ENCODE measurements around the gene MOB3C. TPM values are rescaled to one million over a fixed set of nuclear protein-coding genes. Genes with fewer than 3 reads are reported as not detected.

The MOB3C gene
- total RNA-seq, 2 donors from 2014 or later, result 1.7 to 2.3 TPM

- TF ChIP-seq, protein P1, sequence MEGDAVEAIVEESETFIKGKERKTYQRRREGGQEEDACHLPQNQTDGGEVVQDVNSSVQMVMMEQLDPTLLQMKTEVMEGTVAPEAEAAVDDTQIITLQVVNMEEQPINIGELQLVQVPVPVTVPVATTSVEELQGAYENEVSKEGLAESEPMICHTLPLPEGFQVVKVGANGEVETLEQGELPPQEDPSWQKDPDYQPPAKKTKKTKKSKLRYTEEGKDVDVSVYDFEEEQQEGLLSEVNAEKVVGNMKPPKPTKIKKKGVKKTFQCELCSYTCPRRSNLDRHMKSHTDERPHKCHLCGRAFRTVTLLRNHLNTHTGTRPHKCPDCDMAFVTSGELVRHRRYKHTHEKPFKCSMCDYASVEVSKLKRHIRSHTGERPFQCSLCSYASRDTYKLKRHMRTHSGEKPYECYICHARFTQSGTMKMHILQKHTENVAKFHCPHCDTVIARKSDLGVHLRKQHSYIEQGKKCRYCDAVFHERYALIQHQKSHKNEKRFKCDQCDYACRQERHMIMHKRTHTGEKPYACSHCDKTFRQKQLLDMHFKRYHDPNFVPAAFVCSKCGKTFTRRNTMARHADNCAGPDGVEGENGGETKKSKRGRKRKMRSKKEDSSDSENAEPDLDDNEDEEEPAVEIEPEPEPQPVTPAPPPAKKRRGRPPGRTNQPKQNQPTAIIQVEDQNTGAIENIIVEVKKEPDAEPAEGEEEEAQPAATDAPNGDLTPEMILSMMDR (conservative IDR thresholded peaks at IDR 0.05), result no peak
- no peak for DNase-seq
- Mint-ChIP-seq H3K27me3 (ENCODE audit: insufficient read depth) (peaks cover 5% of the 10 kb centered on the region), H3K36me3 (ENCODE audit: low read depth) (peaks cover 4% of the 10 kb centered on the region), H3K27ac (no peak overlapping the region), H3K4me3 (no peak overlapping the region), H3K9me3 (no peaks in the 10 kb centered on the region), H3K4me1 (peaks cover 18% of the 10 kb centered on the region)
- 94 to 100% methylated on average over 1 to 2 of the region's 2 CpGs for WGBS, 2 experiments (ENCODE audit: insufficient coverage in 1 of 2, insufficient read length in 1 of 2)
- Histone ChIP-seq H3K9ac (ENCODE audit: extremely low read depth, low read length, poor library complexity, severe bottlenecking) (no peak overlapping the region), H3K4me3 (ENCODE audit: low read length) (no peak overlapping the region), H3K4me1 (ENCODE audit: control insufficient read depth, insufficient read depth, low read length) (no peaks in the 10 kb centered on the region), H3K27me3 (ENCODE audit: control insufficient read depth, insufficient read depth, low read length, poor library complexity, severe bottlenecking) (no peaks in the 10 kb centered on the region), H3K27ac (ENCODE audit: low read depth, low read length) (no peak overlapping the region), H3K36me3 (ENCODE audit: control insufficient read depth, insufficient read depth, low read length) (no peaks in the 10 kb centered on the region), H3K9me3 (ENCODE audit: control insufficient read depth, low read length) (no peaks in the 10 kb centered on the region)
These were observed 10.2 kb downstream of the MOB3C start for GRCh38 chr1:46606255-46606965.

GRCh38 chr1:46605232-46605631 lies 11.4 kb downstream of the MOB3C start:
- no peak for DNase-seq
- H3K27me3 ChIP-seq (ENCODE audit: control insufficient read depth, insufficient read depth, low read length, poor library complexity, severe bottlenecking), result no peaks in the 10 kb centered on the region
- peaks cover 10% of the 10 kb centered on the region for H3K4me1 Mint-ChIP-seq
- H3K27ac Mint-ChIP-seq, result no peak overlapping the region
- TF ChIP-seq, protein P1 (conservative IDR thresholded peaks at IDR 0.05), result no peak
- H3K9me3 ChIP-seq (ENCODE audit: control insufficient read depth, low read length), result no peaks in the 10 kb centered on the region
- peaks cover 5% of the 10 kb centered on the region for H3K27me3 Mint-ChIP-seq (ENCODE audit: insufficient read depth)
- no peaks in the 10 kb centered on the region for H3K9me3 Mint-ChIP-seq
- 90 to 93% methylated on average over 2 of the region's 2 CpGs for WGBS, 2 experiments (ENCODE audit: insufficient coverage in 1 of 2, insufficient read length in 1 of 2)
- H3K27ac ChIP-seq (ENCODE audit: low read depth, low read length), result no peak overlapping the region
- no peaks in the 10 kb centered on the region for H3K36me3 ChIP-seq (ENCODE audit: control insufficient read depth, insufficient read depth, low read length)
- H3K36me3 Mint-ChIP-seq (ENCODE audit: low read depth), result peaks cover 4% of the 10 kb centered on the region
- H3K4me1 ChIP-seq (ENCODE audit: control insufficient read depth, insufficient read depth, low read length), result no peaks in the 10 kb centered on the region
- no peak overlapping the region for H3K9ac ChIP-seq (ENCODE audit: extremely low read depth, low read length, poor library complexity, severe bottlenecking)
- no peak overlapping the region for H3K4me3 ChIP-seq (ENCODE audit: low read length)
- peak overlapping the region; percentile 82 for H3K4me3 Mint-ChIP-seq

DNA sequence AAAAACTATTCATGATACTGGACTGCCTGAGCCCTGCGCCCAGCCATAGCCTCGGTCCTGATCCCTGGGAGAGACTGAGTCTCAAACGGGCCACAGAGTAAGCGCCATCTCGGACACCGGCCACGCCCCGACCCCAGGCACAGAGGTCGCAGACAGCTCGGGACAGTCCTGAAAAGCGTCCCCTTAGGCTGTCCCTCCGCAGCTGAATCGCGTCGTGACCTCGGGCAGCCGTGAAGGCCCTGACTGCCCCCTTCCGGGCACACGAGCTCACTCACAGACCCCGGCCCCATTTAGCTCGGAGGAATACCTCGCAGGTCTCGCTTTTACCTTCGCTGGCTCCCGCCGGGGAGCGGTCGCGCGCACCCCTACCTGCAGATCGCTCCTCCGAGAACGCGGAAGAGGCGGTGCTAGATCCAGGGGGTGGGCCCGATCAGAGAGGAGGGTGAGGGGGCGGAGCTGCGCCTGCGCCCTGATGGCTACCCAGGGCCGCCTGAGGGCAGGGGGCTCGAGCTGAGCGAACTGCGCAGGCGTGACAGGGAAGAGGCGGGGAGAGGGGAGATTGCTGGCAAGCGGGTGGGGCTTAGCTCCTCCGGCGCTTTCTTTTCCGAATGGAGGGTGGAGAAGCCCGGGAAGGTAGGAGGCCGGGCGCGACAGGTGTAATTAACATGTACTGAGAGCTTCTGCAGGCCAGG lies 12.6 kb downstream of the MOB3C start, which contains the start of gene MKNK1:
Gene MKNK1 (minus strand): TSS at position 411 of the 692 bp plus-strand sequence. CDS start 20,941 bp downstream, outside the sequence.
- no peaks in the 10 kb centered on the region for H3K9me3 Mint-ChIP-seq
- peak within 1 kb of the TSS; percentile 88 for H3K27ac Mint-ChIP-seq
- WGBS, 2 experiments (ENCODE audit: insufficient coverage in 1 of 2, insufficient read length in 1 of 2), result 0 to 1% methylated on average over 23 to 53 of the region's 53 CpGs

More for the DNA sequence above, 12.6 kb downstream of the MOB3C start, which contains the start of gene MKNK1:
- H3K4me1 ChIP-seq (ENCODE audit: control insufficient read depth, insufficient read depth, low read length), result no peaks in the 10 kb centered on the region
- no peaks in the 10 kb centered on the region for H3K27me3 ChIP-seq (ENCODE audit: control insufficient read depth, insufficient read depth, low read length, poor library complexity, severe bottlenecking)
- H3K9ac ChIP-seq (ENCODE audit: extremely low read depth, low read length, poor library complexity, severe bottlenecking), result peak within 1 kb of the TSS; percentile 15
- Mint-ChIP-seq H3K4me1 (peaks cover 10% of the 10 kb centered on the region), H3K4me3 (peak within 1 kb of the TSS; percentile 82), H3K27me3 (ENCODE audit: insufficient read depth) (no peaks in the 10 kb centered on the region), H3K36me3 (ENCODE audit: low read depth) (peaks cover under 1% of the 10 kb centered on the region)
- H3K36me3 ChIP-seq (ENCODE audit: control insufficient read depth, insufficient read depth, low read length), result no peaks in the 10 kb centered on the region
- peak; percentile 99 for DNase-seq
- no peaks in the 10 kb centered on the region for H3K9me3 ChIP-seq (ENCODE audit: control insufficient read depth, low read length)
- no peak within 1 kb of the TSS for H3K27ac ChIP-seq (ENCODE audit: low read depth, low read length)
- TF ChIP-seq, protein P1 (conservative IDR thresholded peaks at IDR 0.05), result peak; percentile 78
- peak within 1 kb of the TSS; percentile 83 for H3K4me3 ChIP-seq (ENCODE audit: low read length)

All from endodermal cell (in vitro differentiated cells).